BE2C (cell line): ENCODE data around the gene APBB2.

Experiments
- DNase-seq: peaks from one replicate; pipeline ENCODE4 v3.0.0-alpha.2; 2020
- H3K27me3 ChIP-seq: fragments of 250-450 bp; sonication (Bioruptor Pico); 2 replicates; pipeline ENCODE4 v1.5.1; 2020; ENCODE audit warnings: mild to moderate bottlenecking
- H3K36me3 ChIP-seq: fragments of 250-450 bp; sonication (Bioruptor Pico); 2 replicates; pipeline ENCODE4 v1.5.1; 2020; ENCODE audit warnings: mild to moderate bottlenecking
- H3K4me1 ChIP-seq: fragments of 250-450 bp; sonication (Bioruptor Pico); 2 replicates; pipeline ENCODE4 v1.5.1; 2020
- H3K4me3 ChIP-seq: 2 replicates; pipeline ENCODE4 v1.5.1; 2011; ENCODE audit warnings: low read depth, low read length
- H3K9me3 ChIP-seq: fragments of 250-450 bp; sonication (Bioruptor Pico); 2 replicates; pipeline ENCODE4 v1.5.1; 2020
- TF ChIP-seq, protein P1 (sequence below): IDR thresholded peaks from 2 replicates; pipeline ENCODE4 v1.5.1; 2012; ENCODE audit warnings: mild to moderate bottlenecking, low read depth, low read length

APBB2 gene

DNA sequence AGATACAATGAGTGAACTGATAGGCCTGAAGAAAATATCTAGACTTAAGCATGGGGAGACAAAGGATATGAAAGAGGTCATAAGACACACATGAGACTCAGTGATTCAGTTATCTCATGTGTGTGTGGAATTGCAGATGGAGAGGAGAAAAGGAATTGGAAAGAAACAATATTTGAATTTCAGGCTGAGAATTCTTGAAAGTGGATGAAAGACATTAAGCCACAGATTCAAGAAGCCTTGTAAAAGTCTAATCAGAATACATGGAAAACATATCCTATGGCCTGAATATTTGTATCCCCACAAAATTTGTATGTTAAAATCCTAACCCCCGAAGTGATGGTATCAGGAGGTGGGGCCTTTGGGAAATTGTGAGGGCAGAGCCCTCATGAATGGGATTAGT is 436.3 kb downstream of the APBB2 start:
- DNase-seq: no peak
- Histone ChIP-seq H3K36me3 (no peaks in the 10 kb centered on the region), H3K4me1 (no peaks in the 10 kb centered on the region), H3K4me3 (no peak overlapping the region), H3K27me3 (no peaks in the 10 kb centered on the region; the same call in 1 of the 2 replicates), H3K9me3 (no peaks in the 10 kb centered on the region)
- TF ChIP-seq, protein P1, sequence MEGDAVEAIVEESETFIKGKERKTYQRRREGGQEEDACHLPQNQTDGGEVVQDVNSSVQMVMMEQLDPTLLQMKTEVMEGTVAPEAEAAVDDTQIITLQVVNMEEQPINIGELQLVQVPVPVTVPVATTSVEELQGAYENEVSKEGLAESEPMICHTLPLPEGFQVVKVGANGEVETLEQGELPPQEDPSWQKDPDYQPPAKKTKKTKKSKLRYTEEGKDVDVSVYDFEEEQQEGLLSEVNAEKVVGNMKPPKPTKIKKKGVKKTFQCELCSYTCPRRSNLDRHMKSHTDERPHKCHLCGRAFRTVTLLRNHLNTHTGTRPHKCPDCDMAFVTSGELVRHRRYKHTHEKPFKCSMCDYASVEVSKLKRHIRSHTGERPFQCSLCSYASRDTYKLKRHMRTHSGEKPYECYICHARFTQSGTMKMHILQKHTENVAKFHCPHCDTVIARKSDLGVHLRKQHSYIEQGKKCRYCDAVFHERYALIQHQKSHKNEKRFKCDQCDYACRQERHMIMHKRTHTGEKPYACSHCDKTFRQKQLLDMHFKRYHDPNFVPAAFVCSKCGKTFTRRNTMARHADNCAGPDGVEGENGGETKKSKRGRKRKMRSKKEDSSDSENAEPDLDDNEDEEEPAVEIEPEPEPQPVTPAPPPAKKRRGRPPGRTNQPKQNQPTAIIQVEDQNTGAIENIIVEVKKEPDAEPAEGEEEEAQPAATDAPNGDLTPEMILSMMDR: no peak

DNA sequence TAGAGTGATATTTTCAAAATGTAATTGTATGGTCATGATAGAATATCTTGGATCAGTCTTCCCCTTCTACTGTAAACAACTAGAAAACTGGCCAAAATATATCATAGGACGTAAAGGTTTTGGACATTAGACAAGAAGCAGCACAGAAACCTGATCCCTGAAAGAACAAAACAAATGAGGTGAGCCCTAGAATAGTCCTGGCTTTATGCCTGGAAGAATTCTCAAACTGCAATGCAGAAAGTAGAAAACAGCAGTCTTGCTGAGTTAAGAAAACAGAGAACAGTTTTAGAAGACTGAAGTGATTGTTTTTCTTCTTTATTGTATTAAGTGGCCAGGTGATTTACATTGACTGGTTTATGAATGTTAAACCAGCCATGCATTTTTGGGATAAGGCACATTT is 445.1 kb downstream of the APBB2 start:
- Histone ChIP-seq H3K36me3 (no peaks in the 10 kb centered on the region), H3K4me1 (no peaks in the 10 kb centered on the region), H3K27me3 (no peaks in the 10 kb centered on the region), H3K9me3 (no peaks in the 10 kb centered on the region), H3K4me3 (no peak overlapping the region)
- TF ChIP-seq, protein P1: no peak
- DNase-seq: no peak

DNA sequence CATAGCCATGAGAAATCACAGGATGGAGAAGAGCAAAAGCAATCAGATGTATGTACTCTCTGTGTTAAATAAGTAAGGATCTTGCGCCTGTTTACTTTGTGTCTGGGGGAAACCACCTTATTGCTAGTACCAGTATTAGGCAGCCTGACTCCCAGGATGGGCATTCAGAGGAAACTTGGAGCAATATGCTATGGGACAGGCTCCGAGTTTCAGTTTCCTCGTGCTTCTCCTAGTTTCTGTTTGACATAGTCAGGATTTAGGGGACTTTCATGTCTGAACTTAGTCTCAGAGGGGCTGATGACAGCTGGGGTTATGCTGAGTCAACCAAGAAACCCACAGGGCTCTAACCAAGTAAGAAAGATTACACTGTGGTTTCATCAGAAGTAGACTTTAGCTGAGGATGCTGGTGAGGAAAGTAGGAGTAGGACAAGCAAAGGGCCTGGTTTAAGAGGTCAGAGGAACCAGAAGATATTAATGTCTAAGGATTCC is 451.1 kb downstream of the APBB2 start:
- Histone ChIP-seq H3K4me1 (no peaks in the 10 kb centered on the region), H3K4me3 (no peak overlapping the region), H3K9me3 (no peaks in the 10 kb centered on the region), H3K27me3 (no peaks in the 10 kb centered on the region), H3K36me3 (no peaks in the 10 kb centered on the region)
- TF ChIP-seq, protein P1: no peak
- DNase-seq: no peak
